COLO668 (cell line): ENCODE measurements around the gene UBAP1L.
"Not testable (repeated sequence)": the region's sequence is repeated elsewhere in the genome, so short reads cannot be mapped to it uniquely, and the experiment has no call there.

Source experiments
- DNase-seq: peaks from one replicate; lab custom pipeline; 2025; ENCODE audit not compliant: unreplicated experiment; lab: John Stamatoyannopoulos, UW

UBAP1L gene

GRCh38 chr15:65100442-65100841 lies 14.6 kb downstream of the UBAP1L start:
- no peak for DNase-seq

- not testable (repeated sequence) for DNase-seq
Measured at GRCh38 chr15:65099801-65100200, 15.2 kb downstream of the UBAP1L start.

GRCh38 chr15:65099336-65099735 lies 15.7 kb downstream of the UBAP1L start:
- DNase-seq, result no peak

DNA sequence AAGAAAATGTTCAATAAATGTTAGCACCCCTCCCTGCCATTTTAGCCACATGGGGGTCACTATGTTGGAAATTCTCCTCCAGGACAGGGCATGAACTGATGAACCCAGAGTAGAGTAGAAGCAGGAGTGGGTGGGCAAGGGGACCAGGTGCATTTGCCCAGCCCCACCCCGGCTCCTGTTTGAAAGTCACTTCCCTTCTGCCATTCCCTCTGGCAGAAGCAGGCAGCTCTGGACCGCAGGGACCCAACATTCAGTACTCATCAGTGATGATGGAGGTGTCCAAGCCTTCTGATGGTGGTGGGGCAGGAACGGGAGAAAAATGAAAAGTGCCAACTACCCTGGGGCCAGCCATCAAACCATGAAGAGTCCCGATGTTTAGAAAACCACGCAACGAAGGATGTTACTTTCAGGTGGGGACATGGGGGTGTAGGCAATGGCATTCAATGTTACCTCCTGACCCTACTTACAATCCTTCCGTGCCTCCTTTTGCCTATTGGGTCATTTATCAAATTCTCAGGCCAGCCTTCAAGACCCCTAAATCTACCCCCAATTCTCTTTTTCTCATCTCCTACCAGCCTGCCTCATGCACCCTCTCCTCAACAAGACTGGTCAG lies 17.2 kb downstream of the UBAP1L start:
- no peak for DNase-seq

- DNase-seq, result no peak
Measured at GRCh38 chr15:65096481-65097385, 18.3 kb downstream of the UBAP1L start.

- DNase-seq, result no peak
Measured at GRCh38 chr15:65095747-65096104, 19.3 kb downstream of the UBAP1L start.

DNA sequence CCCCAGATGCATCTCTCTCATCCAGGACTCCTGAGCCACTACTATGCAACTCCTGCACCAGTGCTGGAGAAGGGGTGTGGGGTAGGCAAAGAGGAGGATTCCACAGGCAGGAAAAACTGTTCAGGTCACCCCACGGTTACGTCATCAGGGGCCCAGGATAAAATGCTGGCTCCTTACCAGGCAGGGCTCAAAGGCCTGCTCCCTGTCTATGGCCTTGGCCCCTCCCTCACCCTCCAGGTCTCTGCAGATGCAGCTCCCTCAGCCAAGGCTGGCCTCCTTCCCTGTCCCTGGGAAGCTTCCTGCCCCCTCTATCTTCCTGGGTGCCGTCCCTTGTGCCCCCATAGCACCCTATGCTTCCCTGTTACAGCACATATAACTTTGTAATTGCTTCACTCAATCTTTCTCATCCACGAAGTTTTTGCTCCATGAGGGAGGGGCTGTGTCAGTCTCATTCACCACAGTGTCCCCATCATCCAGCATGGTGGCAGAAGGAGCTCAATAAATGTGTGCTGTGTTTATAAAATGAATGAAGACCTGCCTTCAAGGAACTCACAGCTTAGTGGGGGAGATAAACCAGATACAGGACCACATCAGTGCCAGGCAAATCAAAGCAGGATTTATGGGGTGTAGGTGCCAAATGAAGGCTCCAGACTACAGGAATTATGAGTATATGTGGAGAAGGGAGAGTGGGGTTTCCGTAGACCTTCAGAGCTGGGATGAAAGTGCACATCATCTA lies 19.8 kb downstream of the UBAP1L start:
- DNase-seq, result no peak

DNA sequence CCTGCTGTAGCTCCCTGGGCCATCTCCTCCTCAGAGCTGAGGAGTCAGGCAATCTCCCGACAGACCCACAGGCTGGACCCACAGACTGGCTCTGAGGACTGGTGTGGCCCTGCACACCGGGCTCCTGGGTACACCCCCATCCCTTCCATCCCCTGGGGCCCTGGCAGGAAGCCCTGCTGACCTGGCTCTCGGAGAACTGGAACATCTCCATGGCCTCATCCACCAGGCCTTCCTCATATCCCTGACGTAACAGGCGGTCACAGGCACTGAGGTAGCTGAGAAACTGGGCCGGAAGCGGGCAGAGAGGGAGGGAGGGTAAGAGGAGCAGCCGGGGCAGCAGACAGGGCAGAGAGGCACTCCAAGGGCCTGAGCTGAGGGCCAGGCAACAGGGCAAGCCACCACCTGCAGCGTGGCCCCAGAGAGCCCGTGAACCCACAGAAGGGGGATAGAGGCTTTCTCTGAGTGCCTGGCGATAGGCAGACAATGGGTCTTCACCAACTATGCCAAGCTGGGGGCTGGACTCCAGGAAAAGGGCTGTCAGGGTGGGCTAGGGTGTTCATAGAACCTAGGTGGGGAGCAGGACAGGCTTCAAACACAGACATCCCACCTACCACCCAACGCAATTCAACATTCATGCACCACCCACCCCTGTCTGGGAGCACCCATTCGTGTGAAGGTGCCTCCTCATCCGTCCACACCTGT lies 20.6 kb downstream of the UBAP1L start:
- no peak for DNase-seq

- DNase-seq, result not testable (repeated sequence)
Measured at GRCh38 chr15:65093793-65094170, 21.2 kb downstream of the UBAP1L start.

GRCh38 chr15:65092911-65093792 lies 21.8 kb downstream of the UBAP1L start:
- DNase-seq, result no peak

GRCh38 chr15:65091946-65092770 lies 22.8 kb downstream of the UBAP1L start:
- DNase-seq, result no peak

DNA sequence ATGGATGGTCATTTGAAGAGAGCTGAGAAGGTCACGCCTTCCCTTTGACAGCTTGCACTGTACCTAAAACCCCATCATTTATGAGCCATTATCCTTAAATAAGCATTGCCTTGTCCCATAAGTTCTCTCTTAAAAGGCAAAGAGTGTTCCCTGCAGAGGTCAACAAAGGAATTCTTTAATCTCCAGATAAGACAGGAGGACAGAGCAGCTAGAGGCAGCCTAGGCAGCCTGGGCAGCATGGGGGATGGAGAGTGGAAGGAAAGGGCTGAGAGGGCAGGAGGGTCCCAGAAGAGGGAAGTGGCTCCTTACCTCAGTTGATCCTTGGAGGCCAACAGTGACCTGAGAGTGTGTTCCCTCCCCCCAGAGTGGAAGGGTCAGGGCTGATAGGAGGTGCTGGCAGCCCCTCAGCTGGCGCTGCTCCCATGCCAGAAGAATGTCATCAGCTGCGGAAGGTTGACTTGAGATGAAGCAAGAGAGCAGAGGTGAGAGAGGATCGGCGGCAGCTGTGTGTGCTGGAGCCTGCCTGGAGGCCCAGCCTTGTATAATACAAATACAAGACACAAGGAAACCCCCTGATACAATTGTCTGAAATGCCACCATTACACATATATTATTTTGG lies 25.7 kb downstream of the UBAP1L start:
- DNase-seq, result no peak

DNA sequence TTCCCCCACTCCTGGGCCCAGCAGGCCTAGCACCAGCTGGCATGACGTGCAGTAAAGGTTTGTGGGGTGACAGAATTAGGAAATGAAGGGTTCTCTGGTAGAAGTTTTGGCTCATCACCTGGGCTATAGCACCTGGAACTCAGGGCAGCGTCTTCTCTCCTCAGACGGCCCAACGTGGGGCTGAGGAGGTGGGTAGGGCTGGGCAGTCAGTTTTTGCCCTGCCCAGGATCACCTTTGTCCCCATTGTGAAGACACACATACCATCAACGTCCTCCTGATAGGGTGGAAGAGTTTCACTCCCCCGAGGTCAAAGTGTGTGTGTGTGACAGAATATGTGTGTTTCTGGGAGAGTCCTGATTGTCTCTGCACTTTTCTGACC lies 26.4 kb downstream of the UBAP1L start:
- DNase-seq, result no peak

DNA sequence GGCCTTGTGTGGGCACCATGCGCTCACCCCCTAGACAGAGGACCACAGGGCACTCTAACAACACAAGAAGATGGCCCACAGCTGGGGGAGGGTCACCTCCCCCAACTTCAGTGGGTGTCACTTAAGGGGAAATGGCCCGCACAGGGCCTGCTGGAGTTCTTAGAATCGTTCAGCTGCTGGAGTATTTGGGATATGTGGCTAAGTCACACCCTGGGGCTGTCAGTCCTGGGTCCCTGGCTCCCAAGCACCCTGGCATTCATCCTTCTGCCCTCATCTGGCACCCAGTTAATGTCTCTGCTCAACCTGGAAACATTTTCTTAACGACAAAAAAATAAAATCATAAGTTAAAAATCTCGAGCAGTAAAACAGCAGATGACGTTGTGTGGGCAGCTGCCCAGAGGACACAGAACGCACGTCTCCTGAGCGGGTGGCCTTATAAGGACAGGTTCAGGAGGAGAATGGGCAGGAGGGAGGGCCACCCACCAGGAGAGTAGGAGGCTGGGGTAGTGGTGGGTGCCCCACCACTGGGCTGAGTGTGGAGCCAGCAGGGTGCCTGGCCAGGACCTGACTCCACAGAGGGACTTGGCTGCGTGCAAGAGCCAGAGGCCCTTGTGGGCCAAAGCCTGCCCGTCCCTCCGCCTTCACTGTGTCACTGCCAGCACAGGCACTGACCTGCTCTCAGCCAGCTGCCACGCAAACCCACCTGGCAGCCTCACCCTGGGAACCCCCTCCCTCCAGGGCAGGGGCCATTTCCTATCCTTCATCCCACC lies 26.9 kb downstream of the UBAP1L start:
- DNase-seq, result no peak

DNA sequence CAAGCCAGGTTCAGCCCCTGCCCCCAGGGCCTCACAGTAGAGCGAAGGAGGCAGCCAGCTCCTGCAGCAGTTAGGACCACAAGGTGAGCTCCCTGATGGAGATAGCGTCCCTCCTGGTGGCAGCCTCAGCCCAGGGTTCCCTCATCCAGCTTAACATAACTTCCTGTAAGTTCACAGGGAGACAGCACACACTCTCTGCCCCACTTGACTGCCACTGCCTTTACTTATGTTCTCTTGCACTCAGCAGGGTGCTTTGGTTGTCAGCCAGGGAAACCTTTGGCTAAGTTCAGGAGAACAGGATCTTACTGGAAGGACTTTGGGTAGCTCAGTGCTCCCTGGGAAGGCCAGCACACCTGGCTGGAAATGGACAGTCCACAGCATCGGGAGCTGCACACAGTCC lies 27.6 kb downstream of the UBAP1L start:
- no peak for DNase-seq

- DNase-seq, result no peak
Measured at GRCh38 chr15:65086680-65087111, 28.3 kb downstream of the UBAP1L start.

- DNase-seq, result peak; percentile 37
Measured at GRCh38 chr15:65085990-65086679, 28.9 kb downstream of the UBAP1L start.
